Neural crest cell (in vitro differentiated cells): Measurements from ENCODE around the gene FGD3. TPM values are rescaled to one million over a fixed set of nuclear protein-coding genes. Genes with fewer than 3 reads are reported as not detected.

Experiments
- DNase-seq: peaks from one replicate; pipeline ENCODE4 v3.0.0; 2021; ENCODE audit warnings: low read depth, mixed read lengths, low spot score
- H3K27ac Mint-ChIP-seq: one replicate; pipeline ENCODE4 v1.8.0; 2021; ENCODE audit warnings: mild to moderate bottlenecking, mixed read lengths; ENCODE audit not compliant: unreplicated experiment
- H3K27me3 Mint-ChIP-seq: 2 replicates; pipeline ENCODE4 v1.8.0; 2021; ENCODE audit warnings: low read depth, mild to moderate bottlenecking, mixed read lengths
- H3K36me3 Mint-ChIP-seq: 2 replicates; pipeline ENCODE4 v1.8.0; 2021; ENCODE audit warnings: low read depth, mild to moderate bottlenecking, mixed read lengths
- H3K4me1 Mint-ChIP-seq: 2 replicates; pipeline ENCODE4 v1.8.0; 2021; ENCODE audit warnings: mixed read lengths
- H3K4me3 Mint-ChIP-seq: one replicate; pipeline ENCODE4 v1.8.0; 2021; ENCODE audit warnings: mild to moderate bottlenecking, mixed read lengths
- H3K9me3 Mint-ChIP-seq: 2 replicates; pipeline ENCODE4 v1.8.0; 2021; ENCODE audit warnings: mixed read lengths
- total RNA-seq: library from RNA; stranded (reverse); gene quantifications from 2 replicates; pipeline ENCODE4 v1.2.1, GENCODE V29; 2021
- TF ChIP-seq, protein P1 (sequence below): fragments of 200-600 bp; sonication (generic); conservative IDR thresholded peaks from 2 replicates; pipeline ENCODE4 v1.5.0; 2021; ENCODE audit warnings: antibody characterized with exemption, mild to moderate bottlenecking

FGD3 gene
- total RNA-seq, 1 donor from 2014 or later: 4.1 TPM

DNA sequence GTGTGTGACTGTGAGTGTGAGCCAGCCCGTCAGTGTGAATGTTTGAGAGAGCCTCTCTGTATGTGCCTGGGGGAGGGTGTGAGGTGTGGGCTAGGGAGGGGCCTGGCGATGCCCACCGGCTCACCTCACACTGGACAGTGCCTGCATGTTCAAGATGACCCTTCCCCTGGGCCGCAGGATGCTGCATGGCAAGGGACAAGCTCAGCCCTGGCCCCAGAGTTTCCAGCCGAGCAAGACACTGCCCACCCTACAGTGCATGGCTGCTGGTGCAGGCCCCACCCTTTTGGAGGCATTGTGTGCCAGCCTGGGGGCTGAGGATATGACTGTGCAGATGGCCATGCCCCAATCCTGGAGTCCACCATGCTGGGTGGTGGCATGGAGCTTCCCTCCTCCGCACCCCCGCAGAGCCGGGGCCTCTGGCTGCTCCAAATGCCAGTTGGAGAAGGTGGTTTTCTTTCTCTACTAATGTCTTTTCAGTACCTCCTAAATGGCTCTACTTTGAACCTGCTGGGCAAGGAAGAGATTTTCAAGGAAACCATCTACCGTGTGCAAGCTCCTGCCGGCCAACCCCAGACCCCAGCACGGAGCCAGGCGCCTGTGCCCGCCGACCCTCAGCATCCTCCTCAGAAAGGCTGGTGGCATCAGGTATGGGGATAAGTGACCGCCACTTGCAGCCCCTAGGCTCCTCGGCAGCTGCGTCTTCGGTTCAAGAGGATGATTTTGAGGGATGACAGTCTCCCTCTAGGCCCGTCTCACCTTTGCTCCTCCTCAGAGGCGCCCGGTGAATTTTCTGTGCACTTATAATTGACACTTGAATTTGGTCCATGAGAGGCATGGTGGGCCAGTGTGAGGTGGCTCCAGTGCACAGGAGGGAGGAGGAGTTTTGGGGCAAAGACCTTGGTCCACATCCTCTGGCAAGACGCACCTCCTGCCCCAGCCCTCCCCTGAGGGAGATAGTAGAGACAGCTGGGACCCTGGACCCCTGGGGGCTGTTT lies 27.7 kb downstream of the FGD3 start:
- no peaks in the 10 kb centered on the region for H3K9me3 Mint-ChIP-seq
- DNase-seq: no peak
- H3K27ac Mint-ChIP-seq: no peak overlapping the region
- peaks cover 21% of the 10 kb centered on the region for H3K4me1 Mint-ChIP-seq
- no peak overlapping the region for H3K4me3 Mint-ChIP-seq
- TF ChIP-seq, protein P1, sequence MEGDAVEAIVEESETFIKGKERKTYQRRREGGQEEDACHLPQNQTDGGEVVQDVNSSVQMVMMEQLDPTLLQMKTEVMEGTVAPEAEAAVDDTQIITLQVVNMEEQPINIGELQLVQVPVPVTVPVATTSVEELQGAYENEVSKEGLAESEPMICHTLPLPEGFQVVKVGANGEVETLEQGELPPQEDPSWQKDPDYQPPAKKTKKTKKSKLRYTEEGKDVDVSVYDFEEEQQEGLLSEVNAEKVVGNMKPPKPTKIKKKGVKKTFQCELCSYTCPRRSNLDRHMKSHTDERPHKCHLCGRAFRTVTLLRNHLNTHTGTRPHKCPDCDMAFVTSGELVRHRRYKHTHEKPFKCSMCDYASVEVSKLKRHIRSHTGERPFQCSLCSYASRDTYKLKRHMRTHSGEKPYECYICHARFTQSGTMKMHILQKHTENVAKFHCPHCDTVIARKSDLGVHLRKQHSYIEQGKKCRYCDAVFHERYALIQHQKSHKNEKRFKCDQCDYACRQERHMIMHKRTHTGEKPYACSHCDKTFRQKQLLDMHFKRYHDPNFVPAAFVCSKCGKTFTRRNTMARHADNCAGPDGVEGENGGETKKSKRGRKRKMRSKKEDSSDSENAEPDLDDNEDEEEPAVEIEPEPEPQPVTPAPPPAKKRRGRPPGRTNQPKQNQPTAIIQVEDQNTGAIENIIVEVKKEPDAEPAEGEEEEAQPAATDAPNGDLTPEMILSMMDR: no peak
- H3K27me3 Mint-ChIP-seq: no peaks in the 10 kb centered on the region
- no peaks in the 10 kb centered on the region for H3K36me3 Mint-ChIP-seq

DNA sequence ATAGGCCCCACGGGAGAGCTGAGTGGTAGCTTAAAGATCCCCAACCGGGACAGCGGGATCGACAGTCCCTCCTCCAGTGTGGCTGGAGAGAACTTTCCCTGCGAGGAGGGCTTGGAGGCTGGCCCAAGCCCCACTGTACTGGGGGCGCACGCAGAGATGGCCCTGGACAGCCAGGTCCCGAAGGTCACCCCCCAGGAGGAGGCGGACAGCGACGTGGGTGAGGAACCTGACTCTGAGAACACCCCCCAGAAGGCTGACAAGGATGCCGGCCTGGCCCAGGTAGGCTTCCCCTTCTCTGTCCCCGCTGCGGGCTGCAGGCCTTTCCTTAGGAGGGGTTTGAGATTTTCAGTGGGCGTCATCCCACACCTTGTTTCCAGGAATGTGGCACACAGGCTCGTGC lies 29.1 kb downstream of the FGD3 start:
- no peak overlapping the region for H3K4me3 Mint-ChIP-seq
- no peak overlapping the region for H3K27ac Mint-ChIP-seq
- TF ChIP-seq, protein P1: no peak
- peaks cover 8% of the 10 kb centered on the region for H3K4me1 Mint-ChIP-seq
- H3K36me3 Mint-ChIP-seq: peaks cover 2% of the 10 kb centered on the region
- no peaks in the 10 kb centered on the region for H3K27me3 Mint-ChIP-seq
- DNase-seq: no peak
- H3K9me3 Mint-ChIP-seq: peaks cover 4% of the 10 kb centered on the region

DNA sequence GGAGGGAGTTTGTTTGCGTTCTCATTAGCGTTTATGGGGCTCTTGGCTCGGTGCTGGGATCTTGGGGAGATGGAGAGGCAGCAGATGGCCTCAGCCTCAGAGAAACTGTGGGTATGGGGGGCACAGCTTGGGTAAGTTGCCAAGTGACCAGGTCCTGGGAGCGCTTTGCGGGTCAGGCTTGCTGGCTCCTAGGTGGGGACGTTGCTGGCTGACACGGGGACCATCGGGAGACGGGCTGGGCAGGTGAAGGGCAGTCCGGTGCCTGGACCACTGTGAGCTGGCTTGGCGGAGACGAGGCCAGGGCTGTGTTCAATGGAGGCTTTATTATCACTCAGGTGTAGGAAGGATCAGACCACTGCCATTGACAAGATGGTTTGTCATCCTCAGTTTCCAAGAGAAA lies 30.0 kb downstream of the FGD3 start:
- H3K27ac Mint-ChIP-seq: peak overlapping the region; percentile 63
- H3K27me3 Mint-ChIP-seq: no peaks in the 10 kb centered on the region
- H3K4me3 Mint-ChIP-seq: no peak overlapping the region

DNA sequence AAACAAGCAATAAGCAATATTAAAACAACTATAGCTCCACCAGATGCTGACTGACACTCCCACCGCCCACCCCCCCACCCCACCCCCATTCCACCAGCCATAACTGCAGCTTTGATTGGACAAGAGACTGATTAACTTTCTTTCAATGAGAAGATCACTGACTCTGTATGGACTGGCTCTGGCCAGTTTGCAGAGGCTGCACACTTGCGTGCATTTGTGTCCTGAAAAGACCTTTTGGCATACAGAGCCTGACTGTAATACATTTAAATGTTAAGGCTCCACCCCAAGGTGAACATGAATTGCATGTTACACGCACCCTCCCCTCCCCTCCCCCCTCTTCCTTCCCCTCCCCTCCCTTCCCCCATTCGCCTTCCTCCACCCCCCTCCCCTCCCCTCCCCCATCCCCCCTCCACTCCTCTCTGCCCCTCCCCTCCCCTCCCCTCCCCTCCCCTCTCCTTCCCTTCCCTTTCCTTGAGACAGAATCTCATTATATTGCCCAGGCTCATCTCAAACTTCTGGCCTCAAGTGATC lies 31.1 kb downstream of the FGD3 start:
- Mint-ChIP-seq H3K27ac (no peak overlapping the region), H3K9me3 (peaks cover 9% of the 10 kb centered on the region), H3K4me1 (peaks cover 8% of the 10 kb centered on the region), H3K4me3 (no peak overlapping the region), H3K27me3 (no peaks in the 10 kb centered on the region), H3K36me3 (peaks cover 13% of the 10 kb centered on the region)
- no peak for DNase-seq
- TF ChIP-seq, protein P1: no peak

More for the DNA sequence above, 30.0 kb downstream of the FGD3 start:
- DNase-seq: no peak
- peaks cover 8% of the 10 kb centered on the region for H3K4me1 Mint-ChIP-seq
- TF ChIP-seq, protein P1: no peak
- H3K36me3 Mint-ChIP-seq: peaks cover 9% of the 10 kb centered on the region
- H3K9me3 Mint-ChIP-seq: peaks cover 9% of the 10 kb centered on the region

DNA sequence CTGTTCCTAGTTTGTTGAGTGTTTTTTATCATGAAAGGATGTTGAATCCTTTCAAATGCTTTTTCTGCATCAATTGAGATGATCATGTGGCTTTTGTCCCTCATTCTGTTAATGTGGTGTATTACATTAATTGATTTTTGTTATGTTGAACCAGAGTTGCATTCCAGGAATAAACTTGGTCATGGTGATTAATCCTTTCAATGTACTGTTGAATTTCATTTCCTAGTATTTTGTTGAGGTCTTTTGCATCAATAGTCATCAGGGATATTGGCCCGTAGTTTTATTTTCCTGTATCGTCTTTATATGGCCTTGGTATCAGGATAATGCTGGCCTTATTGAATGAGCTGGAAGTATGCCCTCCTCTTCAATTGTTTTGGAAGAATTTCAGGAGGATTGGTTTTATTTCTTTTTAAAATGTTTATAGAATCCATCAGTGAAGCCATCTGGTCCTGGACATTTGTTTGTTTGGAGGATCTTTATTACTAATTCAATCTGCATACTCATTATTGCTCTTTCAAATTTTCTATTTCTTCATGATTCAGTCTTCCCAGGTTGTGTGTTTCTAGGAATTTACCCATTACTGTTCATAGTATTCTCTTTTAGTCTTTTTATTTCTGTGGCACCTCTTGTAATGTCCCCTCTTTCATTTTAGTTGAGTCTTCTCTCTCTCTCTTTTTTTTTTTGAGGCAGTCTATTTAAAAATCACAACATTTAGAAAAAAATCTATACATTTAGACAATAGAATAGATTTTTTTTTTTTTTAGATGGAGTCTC lies 32.1 kb downstream of the FGD3 start:
- DNase-seq: no peak
- H3K4me1 Mint-ChIP-seq: peaks cover 8% of the 10 kb centered on the region
- peaks cover 21% of the 10 kb centered on the region for H3K36me3 Mint-ChIP-seq
- H3K27me3 Mint-ChIP-seq: no peaks in the 10 kb centered on the region
- no peak overlapping the region for H3K27ac Mint-ChIP-seq
- H3K9me3 Mint-ChIP-seq: peaks cover 11% of the 10 kb centered on the region
- TF ChIP-seq, protein P1: no peak
- no peak overlapping the region for H3K4me3 Mint-ChIP-seq
